Stomach (tissue), 4 donors: Measurements from ENCODE around the gene ARSG.

Experiments used
- CTCF ChIP-seq, 7 experiments: fragments of 450-650 bp in 4 of 7; fragments of 200-600 bp in 3 of 7; sonication (generic) in 3 of 7; IDR thresholded peaks; one replicate each; pipeline ENCODE4 v1.5.1; 2016 to 2019; ENCODE audit warnings: antibody characterized with exemption in 7 of 7, control low read depth in 2 of 7, mild to moderate bottlenecking in 1 of 7
- POLR2A ChIP-seq, 4 donors: fragments of 450-650 bp; IDR thresholded peaks; one replicate each; pipeline ENCODE4 v1.6.1; 2016; ENCODE audit warnings: antibody characterized with exemption in 4 of 4, control low read depth in 2 of 4, mild to moderate bottlenecking in 1 of 4, moderate library complexity in 1 of 4

GRCh38 chr17:68290955-68291835, at the start of gene ARSG, which contains the start of gene SLC16A6:
- TF ChIP-seq POLR2A (IDR thresholded peaks at IDR 0.05) = no peak
- TF ChIP-seq CTCF (IDR thresholded peaks at IDR 0.05) = no peak
